Measurements from ENCODE around the gene HDAC7. TPM values are rescaled to one million over a fixed set of nuclear protein-coding genes. Genes with fewer than 3 reads are reported as not detected.

Gene HDAC7
- total and polyA plus RNA-seq, 12 donors: 9.1 to 184 (median 147) TPM

GRCh38 chr12:47841501-47841900, 21.8 kb upstream of the HDAC7 start:
- H3K9me3 ChIP-seq (replicated peaks in 1 of 3): no peaks in the 10 kb centered on the region
- no peaks in the 10 kb centered on the region for H3K27me3 ChIP-seq
- H3K36me3 ChIP-seq (replicated peaks in 1 of 2): peaks cover 0 to 14% of the 10 kb centered on the region in 2 donors
- WGBS, 4 donors: 70 to 80% (median 74%) methylated on average over 2 of the region's 2 CpGs
- H3K4me3 ChIP-seq: no peak overlapping the region
- TF ChIP-seq POLR2A (IDR thresholded peaks at IDR 0.05): no peak
- TF ChIP-seq CTCF (IDR thresholded peaks at IDR 0.05): no peak
- H3K4me1 ChIP-seq (replicated peaks in 1 of 2): no peaks in the 10 kb centered on the region
- no peak for DNase-seq
- H3K27ac ChIP-seq: no peak overlapping the region
- intact Hi-C loops (cut with DNase I): no loop called here

GRCh38 chr12:47840571-47840970, 20.9 kb upstream of the HDAC7 start:
- TF ChIP-seq CTCF (IDR thresholded peaks at IDR 0.05): no peak
- TF ChIP-seq POLR2A (IDR thresholded peaks at IDR 0.05): no peak
- H3K4me3 ChIP-seq: no peak overlapping the region
- H3K36me3 ChIP-seq (replicated peaks in 1 of 2): peaks cover 0 to 8% of the 10 kb centered on the region in 2 donors
- no peaks in the 10 kb centered on the region for H3K9me3 ChIP-seq (replicated peaks in 1 of 3)
- no peaks in the 10 kb centered on the region for H3K27me3 ChIP-seq
- intact Hi-C loops (cut with DNase I): no loop called here
- 79 to 93% (median 81%) methylated on average over 1 of the region's 1 CpG for WGBS, 4 donors
- no peak for DNase-seq
- no peaks in the 10 kb centered on the region for H3K4me1 ChIP-seq (replicated peaks in 1 of 2)
- H3K27ac ChIP-seq: no peak overlapping the region

GRCh38 chr12:47839214-47839876, 19.6 kb upstream of the HDAC7 start:
- DNase-seq: peak in 1 of 7 donors; percentile 21
- Histone ChIP-seq H3K27me3 (no peaks in the 10 kb centered on the region), H3K36me3 (replicated peaks in 1 of 2) (peaks cover 0 to 4% of the 10 kb centered on the region in 2 donors), H3K9me3 (replicated peaks in 1 of 3) (no peaks in the 10 kb centered on the region), H3K4me3 (no peak overlapping the region), H3K4me1 (replicated peaks in 1 of 2) (peaks cover 7 to 8% of the 10 kb centered on the region in 2 donors), H3K27ac (no peak overlapping the region)
- intact Hi-C loops (cut with DNase I): loop anchor here in 1 of 2 donors (5.0 kb wide), 2 partner anchors 37 to 122 kb away; no protein-coding TSS in a partner anchor
- TF ChIP-seq POLR2A (IDR thresholded peaks at IDR 0.05) (no peak), CTCF (IDR thresholded peaks at IDR 0.05) (no peak)
- 71 to 79% (median 73%) methylated on average over 7 to 8 of the region's 8 CpGs for WGBS, 4 donors

GRCh38 chr12:47838286-47838931, 18.7 kb upstream of the HDAC7 start:
- peak overlapping the region in 3 of 5 donors; percentile 2 to 46 (median 18) for H3K27ac ChIP-seq
- H3K4me1 ChIP-seq (replicated peaks in 1 of 2): peaks cover 7 to 17% of the 10 kb centered on the region in 2 donors
- intact Hi-C loops (cut with DNase I): loop anchor here in 1 of 2 donors (5.0 kb wide), 2 partner anchors 36 to 121 kb away; no protein-coding TSS in a partner anchor
- H3K27me3 ChIP-seq: no peaks in the 10 kb centered on the region
- DNase-seq: peak in 6 of 7 donors; percentile 34 to 75 (median 68)
- WGBS, 4 donors: 24 to 29% (median 27%) methylated on average over 9 to 10 of the region's 10 CpGs
- no peaks in the 10 kb centered on the region for H3K36me3 ChIP-seq (replicated peaks in 1 of 2)
- no peak for TF ChIP-seq POLR2A (IDR thresholded peaks at IDR 0.05)
- TF ChIP-seq CTCF (IDR thresholded peaks at IDR 0.05): peak; percentile 37 to 71 (median 52)
- H3K4me3 ChIP-seq: no peak overlapping the region
- H3K9me3 ChIP-seq (replicated peaks in 1 of 3): no peaks in the 10 kb centered on the region

Measured in adrenal gland (tissue), 12 donors.